Smooth muscle cell of the brain vasculature (primary cell): ENCODE results near the gene PIGK.
"Not testable (repeated sequence)": the region's sequence is repeated elsewhere in the genome, so short reads cannot be mapped to it uniquely, and the experiment has no call there.

Experiments
- DNase-seq: peaks from one replicate; pipeline ENCODE4 v3.0.0-alpha.2; 2012; ENCODE audit warnings: low read depth, low spot score

PIGK gene

DNA sequence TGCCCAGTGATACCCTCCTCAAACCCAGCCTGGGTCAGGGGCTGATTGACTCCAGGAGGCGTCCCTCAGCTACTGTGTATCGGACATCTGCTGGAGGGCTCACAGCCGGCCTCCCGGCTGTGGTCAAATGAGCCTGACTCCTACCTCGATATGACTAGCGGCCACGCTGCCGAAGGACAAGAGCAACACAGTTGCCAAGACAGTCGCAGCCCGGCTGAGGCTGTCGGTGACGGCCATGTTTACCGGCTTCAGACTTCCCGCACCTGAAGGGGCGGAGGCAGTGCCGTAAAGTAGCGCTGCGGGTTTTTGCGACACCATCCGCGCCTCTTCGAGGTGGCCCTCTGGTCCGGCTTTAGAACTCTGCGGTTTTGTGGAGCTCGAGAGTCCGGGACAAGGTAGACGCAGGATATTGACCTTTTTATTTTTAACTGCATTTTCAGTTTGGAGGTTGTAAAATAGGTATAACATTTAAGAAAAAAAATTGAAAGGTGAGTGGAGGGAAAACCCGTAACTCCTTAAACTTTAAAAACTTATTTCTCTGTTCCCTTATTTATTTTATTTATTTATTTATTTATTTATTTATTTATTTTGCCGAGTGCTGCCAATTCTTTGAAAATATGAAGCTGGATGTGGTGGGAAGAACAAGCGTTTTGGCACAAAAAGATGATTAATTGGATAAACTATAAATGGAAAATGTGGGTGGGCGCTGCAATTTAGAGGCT lies at the start of gene PIGK:
Gene PIGK (minus strand): TSS at position 265 of the 722 bp plus-strand sequence. CDS start 28 bp downstream, at position 237.
- peak; percentile 57 for DNase-seq

DNA sequence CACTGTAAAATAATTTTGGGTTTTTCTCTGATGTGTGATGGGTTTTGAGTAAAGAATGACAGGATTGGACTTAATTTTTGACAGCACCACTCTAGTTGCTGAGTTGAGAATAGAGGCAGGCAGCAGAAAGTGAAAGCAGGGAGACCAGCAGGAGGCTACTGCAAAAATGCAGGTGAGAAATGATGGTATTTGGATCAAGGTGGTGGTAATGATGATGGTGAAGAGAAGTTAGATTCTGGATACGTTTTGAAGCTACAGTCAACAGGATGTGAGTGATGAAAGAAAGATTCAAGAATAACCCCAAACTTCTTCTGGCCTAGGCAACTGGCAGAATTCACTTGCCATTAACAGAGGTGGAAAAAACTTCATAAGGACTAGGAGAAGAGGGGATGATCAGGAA lies 47.8 kb upstream of the PIGK start:
- no peak for DNase-seq

DNA sequence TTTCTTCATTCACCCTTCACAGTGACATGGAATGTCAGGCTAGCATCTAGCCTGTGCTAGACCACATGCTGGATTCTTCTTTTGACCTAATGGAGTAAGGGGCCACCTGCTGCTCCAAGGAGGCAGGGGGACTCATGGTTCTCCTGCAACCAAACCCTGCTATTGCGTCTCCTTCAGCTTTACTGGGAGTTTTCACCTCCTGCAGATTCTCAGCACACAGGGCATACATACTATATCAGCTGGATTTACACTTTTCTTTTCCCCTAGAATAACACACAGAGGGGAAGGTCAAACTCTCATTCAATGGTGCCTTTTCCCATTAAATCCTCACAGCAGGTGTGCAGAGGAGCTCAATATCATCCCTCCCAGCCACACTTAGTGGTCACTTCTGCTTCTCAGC lies 46.0 kb upstream of the PIGK start:
- DNase-seq, result no peak

DNA sequence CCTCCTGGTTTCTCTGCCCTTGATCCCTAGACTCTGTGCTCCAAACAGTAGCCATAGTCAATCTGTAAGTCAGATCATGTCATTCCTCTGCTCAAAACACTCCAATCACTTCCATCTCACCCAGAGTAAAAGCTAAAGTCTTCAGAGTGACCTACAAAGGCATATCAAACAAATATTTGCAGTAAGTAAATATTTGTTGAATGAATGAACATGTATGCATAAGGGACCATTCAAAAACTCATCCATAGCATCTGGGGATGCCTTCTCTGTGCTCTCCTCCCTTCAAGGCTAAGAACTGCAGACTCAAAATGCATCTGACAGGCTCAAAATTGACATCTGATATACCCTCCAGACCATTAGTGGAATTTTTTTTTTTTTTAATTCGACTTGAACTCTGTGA lies 44.5 kb upstream of the PIGK start:
- no peak for DNase-seq

DNA sequence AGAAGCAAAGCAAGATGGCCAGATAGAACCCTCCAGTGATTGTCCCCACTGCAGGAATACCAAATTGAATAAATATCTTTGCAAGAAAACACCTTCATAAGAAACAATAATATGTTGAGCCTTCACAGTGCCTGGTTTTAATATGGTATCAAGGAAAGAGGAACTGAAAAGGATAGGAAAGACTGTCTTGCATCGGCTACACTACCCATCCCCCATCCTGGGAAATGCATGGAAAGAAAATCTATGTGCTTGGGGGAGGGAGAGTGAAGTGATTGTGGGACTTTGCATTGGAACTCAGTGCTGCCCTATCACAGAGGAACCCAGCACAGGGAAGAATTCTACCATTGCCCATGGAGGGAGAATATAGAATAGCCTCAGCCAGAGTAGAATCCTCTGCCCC lies 34.0 kb upstream of the PIGK start:
- no peak for DNase-seq

DNA sequence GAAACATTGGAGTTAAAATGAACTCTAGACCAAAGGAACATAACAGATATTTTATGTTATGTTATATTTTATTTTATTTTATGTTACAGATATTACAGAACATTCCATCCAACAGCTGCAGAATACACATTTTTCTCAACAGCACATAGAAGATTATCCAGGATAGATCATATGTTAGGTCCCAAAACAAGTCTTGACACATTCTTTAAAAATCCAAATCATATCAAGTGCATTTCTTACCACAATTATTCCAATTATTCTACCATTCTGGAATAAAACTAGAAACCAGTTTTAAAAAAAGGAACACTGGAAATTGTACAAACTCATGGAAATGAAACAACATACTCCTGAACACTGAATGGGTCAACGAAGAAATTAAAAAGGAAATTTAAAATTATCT lies 30.9 kb upstream of the PIGK start:
- no peak for DNase-seq

DNA sequence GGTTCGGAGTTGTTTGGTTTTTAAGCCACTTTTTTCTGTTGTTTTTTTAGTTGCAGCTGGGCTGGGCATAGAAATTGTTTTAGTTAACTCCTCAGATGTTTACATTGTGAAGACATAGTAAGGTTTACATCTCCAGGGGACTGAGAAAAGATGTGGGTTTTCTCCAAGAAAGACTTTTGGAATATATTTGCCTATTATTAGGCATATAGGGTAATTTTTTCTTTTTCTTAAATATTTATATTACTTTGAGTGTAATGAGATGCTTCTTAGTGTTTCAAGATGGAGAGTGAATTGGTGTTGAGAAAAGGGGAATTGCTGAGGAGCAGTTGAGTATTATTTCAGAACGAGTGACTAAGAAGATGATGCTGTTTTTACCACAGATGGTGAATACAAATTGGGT lies 26.6 kb upstream of the PIGK start:
- DNase-seq, result no peak

DNA sequence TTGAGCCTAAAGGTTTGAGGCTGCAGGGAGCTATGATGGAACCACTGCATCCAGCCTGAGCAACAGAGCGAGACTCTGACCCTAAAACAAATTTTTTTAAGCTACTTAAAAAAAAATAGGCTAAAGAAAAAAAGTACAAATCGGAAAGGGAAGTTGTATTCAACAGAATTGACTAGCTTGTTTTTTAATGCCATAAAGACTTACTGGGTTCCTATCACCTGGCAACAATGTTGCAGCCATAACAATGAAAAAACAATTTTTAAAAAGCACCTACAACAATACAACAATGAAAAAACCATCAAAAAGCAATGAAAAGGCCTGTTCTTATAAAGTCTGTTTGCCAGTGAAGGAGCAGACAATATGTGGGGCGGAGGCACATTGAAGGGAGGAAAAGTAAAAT lies 20.1 kb upstream of the PIGK start:
- DNase-seq, result no peak

DNA sequence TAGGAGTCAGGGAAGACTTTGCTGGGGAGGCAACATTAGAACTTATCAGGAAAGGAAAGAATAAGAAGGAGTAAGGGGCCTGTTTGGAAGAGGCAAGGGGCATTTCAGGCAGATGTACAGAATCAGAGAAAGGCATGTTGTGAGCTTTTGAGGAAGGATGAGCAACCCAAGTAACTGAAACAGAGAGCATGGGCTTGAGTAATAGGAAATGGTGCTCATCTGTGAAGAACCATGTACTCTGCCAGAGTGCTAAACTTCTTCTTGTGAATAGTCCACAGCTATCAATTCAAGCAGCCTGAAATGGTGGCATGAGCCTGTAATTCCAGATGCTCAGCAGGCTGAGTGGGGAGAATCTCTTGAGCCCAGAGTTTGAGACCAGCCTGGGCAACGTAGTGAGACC lies 19.2 kb upstream of the PIGK start:
- no peak for DNase-seq

DNA sequence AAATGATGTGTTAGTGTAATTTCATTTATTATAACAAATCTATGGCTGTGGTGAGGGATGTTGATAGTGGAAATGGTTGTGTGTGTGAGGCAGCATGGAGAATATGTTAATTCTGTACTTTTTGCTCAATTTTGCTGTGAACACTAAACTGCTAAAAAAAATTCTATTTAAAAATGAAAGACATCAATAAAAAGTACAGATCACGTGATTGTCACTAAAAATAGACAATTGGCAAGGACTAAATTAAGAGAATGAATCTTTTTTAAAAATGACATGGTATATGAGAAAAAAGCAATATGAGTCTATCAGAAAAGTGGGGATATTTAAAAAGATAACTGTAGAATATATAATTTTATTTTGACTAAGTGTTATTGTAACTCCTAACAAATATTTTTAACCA lies 15.7 kb upstream of the PIGK start:
- DNase-seq, result no peak

DNA sequence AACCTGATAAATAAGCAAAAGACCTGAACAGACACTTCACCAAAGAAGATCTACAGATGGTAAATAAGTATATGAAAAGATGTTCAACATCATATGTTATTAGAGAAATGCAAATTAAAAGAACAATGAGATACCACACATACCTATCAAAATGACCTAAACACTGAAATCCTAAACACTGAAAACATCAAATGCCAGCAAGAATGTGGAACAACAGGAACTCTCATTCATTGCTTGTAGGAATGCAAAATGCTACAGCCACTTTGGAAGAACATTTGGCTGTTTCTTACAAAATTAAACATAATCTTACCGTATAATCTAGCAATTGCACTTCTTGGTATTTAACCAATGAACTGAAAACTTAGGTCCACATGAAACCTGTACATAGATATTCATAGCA lies 14.9 kb upstream of the PIGK start:
- DNase-seq, result no peak

DNA sequence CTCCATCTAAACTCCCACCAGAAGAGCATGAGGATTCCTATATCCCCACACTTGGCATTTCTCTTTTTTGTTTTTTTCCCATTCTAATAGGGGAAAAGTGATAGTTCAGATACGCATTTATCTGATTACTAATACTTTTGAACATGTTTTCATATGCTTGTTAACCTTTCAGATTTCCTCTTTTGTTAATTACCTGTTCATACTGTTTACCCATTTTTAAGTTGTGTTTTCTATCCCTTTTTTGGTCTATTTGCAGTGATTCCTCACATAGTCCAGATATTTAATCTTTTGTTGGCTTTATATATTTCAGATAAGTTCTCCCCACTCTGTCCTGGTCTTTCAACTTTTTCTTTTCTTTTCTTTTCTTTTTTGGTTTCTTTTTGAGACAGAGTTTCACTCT lies 13.6 kb upstream of the PIGK start:
- DNase-seq, result no peak

DNA sequence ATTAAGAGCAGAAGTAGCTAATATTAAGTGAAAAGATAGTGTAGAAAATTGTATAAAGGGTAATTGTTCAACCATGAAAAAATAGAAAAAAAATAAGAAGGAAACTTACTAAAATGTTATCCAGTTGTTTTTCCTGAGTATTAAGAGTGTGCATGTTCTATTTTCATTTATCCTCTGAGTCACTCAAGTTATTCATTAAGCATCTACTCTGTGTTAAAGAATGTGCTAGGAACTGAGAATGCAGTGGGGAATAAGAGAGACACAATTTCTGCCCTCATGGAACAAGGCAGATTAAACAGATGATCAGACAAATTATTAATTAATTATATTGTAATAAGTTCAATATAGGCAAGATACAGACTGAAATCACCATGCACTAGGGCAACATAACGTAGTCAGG lies 10.8 kb upstream of the PIGK start:
- no peak for DNase-seq

DNA sequence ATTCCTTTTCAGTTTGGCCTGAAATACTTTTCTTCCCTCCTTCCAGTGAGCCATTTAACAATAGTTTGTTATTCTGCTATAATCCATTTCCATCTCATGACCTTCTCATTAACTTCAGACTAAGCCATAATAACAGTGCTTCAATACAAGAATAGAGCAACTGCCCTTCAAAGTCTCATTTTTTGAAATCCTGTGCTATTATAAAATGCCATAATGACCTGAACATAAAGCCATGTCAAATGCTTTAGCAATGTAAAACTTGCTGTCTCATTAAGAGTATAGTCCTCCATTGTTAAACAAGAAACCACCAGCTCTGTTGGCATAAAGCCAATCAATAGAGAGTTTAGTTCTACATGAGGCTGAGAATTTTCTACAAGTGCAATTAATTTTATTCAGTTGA lies 9.6 kb upstream of the PIGK start:
- DNase-seq, result no peak

DNA sequence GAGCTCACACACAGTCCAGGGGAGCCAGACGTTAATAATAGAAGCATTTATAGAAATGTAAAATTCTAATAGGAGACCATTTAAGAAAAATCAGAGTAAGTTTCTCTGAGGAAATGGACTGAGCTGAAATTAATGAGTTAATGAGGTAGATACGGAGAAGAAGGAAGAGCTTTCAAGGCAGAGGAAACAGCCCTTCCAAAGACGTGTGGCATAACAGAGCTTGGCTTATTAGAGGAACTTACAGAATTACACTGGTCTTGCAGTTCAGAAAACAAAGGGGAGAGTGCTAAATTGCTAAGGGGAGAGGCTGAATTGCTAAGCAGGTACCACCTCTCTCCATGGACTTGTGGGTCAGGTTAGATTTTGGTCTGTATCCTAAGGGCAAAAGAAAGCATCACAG lies 8.2 kb upstream of the PIGK start:
- no peak for DNase-seq

DNA sequence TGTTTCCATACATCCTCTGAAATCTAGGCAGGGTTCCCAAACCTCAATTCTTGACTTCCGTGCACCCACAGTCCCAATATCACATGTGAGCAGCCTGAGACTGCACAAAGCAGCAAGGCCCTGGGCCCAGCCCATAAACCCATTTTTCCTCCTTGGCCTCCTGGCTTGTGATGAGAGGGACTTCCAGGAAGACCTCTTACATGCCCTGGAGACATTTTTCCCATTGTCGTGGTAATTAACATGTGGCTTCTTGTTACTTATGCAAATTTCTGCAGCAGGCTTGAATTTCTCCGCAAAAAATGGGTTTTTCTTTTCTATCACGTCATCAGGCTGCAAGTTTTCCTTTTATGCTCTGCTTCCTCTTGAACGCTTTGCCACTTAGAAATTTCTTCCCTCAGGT lies 3.3 kb upstream of the PIGK start:
- DNase-seq, result no peak

DNA sequence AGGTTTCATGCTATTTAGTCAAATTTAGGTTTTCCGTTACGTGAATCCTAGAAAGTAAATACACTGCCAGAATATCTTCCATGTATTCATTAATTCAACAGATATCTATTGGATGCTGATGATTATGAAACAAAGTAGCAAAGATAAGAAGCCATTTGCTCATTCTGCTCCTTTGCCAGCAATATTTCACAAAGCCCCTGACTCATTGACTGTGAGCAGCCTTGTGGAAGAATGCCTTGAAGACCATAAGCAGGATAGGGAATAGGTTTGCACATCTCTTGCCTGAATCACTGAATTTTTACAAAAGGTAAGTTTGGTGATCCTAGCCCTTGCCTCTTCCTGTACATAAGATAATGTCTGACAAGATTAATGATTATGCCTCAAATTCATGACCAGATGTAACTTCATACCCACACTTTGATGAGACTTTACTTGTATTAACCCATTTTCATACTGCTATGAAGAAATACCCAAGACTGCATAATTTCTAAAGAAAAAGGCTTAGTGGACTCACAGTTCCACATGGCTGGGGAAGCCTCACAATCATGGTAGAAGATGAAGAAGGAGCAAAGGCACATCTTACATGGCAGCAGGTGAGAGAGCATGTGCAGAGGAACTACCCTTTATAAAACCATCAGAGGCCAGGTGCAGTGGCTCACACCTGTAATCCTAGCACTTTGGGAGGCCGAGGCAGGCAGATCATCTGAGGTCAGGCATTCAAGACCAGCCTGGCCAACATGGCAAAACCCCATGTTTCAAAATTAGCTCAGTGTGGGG lies 1.6 kb upstream of the PIGK start:
- no peak for DNase-seq

DNA sequence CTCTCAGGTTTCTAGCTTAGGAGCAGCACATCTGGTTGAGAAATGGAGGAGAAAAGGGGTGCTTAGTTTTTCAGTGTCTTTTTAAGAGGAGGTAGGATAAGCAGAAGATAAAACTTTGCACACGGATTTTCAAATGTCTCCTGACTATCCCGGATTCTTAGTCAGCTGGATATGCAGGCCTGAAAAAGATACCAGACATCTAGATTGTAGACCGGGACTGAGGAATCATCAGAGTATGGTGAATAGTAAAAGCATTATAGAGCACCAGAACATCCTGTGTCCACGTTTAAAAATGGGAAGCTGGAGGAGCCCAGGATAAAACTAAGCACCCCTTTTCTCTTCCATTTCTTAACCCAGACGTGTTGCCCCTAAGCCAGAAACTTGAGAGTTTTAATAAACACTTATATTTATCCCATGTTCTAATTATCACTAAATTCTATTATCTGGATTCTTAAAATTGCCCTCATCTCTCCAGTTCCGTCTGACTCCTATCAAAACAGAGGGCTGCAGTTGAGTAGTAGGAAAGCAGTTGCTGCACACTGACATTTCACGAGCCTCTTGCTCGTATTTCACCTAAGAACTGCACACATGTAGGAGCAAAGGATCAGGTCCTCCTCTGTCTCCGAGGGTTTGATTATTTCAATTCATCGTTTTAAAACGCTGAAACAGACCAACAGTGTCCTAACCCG lies 609 bp downstream of the PIGK start:
- no peak for DNase-seq

DNA sequence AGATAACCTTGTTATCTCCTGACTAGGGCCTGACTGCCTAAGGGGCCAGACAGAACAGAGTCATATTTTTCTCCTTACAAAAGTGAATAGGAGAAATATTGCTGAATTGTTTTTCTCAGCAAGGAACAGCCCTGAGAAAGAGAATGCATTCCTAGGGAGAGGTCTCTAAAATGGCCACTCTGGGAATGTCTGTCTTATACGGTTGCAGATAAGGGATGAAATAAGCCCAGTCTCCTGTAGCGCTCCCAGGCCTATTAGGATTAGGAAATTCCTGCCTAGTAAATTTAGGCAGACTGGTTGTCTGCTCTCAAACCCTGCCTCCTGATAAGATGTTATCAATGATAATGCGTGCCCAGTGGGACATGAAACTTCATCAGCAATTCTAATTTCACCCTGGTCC lies 15.2 kb downstream of the PIGK start:
- DNase-seq, result not testable (repeated sequence)

DNA sequence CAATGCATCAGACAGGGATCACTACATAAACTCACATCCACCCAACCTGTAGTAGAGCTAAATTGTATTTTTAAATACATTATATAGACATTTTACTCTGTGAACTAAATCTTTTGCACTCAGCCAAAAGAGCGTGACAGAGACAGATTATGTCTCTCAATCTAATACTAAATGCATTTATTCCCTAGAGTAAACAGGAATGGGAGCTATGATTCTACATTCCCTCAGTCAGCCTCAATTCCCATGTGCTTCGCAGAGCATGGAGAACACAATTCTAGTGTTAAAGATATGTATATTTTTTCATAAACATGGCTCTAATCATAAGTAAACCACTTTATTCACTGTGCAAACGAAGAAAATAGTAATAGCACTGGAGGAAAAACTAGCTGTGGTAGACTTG lies 16.5 kb downstream of the PIGK start:
- no peak for DNase-seq

DNA sequence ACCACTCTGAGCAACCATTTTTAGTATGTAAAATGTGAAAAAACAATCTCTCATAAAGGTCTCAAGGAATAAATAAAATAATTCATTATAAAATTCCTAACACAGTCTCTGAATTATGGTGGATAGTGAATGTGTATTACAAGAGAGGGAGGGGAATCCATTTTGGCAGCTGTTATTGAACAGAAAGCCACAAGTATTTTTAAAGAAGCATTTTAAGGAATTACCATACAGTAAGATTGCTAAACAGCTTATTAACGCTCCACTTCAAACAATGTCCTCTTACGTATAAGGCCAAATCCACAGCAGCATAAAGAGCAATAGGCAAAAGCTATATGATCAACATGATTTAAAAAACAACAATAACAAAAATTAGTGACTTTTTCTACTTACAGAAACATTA lies 18.4 kb downstream of the PIGK start:
- no peak for DNase-seq

DNA sequence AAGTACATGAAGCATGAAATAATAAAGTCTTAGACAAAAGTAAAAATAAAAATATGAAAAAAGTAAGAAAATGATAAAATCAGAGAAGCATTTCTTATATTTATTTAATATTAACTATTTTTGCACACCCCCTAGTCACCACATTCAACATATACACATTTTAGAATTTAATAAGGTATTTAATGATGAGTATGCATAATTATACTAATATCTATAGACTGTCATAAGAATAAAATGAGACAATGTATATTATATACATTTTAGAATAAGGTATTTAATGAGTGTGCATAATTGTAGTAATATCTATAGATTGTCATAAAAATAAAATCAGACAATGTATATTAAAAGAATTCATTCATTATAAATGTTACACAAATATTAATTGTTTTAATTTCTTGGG lies 18.9 kb downstream of the PIGK start:
- no peak for DNase-seq

DNA sequence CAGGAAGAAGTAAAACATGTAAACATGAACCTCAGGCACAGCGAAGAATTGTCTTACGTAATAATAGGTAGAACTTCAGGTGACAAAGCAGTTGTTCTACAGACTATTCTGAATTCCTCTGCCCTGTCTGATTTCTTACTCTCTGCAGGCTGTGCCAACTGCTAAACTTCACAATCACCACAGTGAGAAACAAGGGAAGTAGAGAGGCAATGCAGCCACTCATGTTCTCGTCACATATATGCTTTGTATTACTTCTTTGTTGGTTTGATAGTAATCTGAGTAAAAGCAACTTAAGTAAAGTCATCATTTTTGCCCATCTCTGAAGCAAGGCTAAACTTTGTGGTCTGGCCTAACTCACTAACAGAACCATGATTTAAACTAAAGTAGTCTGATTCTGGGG lies 21.9 kb downstream of the PIGK start:
- DNase-seq, result no peak
